Measurements from ENCODE around the gene PID1. TPM values are rescaled to one million over a fixed set of nuclear protein-coding genes. Genes with fewer than 3 reads are reported as not detected.

The PID1 gene
- total RNA-seq, 1 experiment from 2014 or later = 0.15 TPM

- H3K27me3 ChIP-seq (ENCODE audit: insufficient read depth, low read length) = no peaks in the 10 kb centered on the region
- no peaks in the 10 kb centered on the region for H3K4me1 ChIP-seq (ENCODE audit: control insufficient read depth in 1 of 2, insufficient read depth in 2 of 2, low read length in 2 of 2)
- H3K4me2 ChIP-seq (ENCODE audit: low read length) = no peak overlapping the region
- no peaks in the 10 kb centered on the region for H4K20me1 ChIP-seq (ENCODE audit: insufficient read depth)
- TF ChIP-seq JUND (IDR thresholded peaks at IDR 0.05) (no peak), POLR2AphosphoS5 (IDR thresholded peaks at IDR 0.05; ENCODE audit: low read depth, low read length) (no peak), EZH2phosphoT487 (IDR thresholded peaks at IDR 0.05; ENCODE audit: borderline replicate concordance) (no peak), RAD21 (IDR thresholded peaks at IDR 0.05; ENCODE audit: low read depth) (no peak), CBX3 (IDR thresholded peaks at IDR 0.05; ENCODE audit: low read depth) (no peak)
- H3K9me3 ChIP-seq (ENCODE audit: control insufficient read depth in 1 of 2, insufficient read depth in 1 of 2, low read depth in 1 of 2, low read length in 2 of 2) = no peaks in the 10 kb centered on the region
- intact Hi-C loops (cut with micrococcal nuclease) = no loop called here
- no peak overlapping the region for H3K4me3 ChIP-seq (replicated peaks in 1 of 2; ENCODE audit: low read depth in 1 of 2, low read length in 2 of 2)
- no peaks in the 10 kb centered on the region for H3K79me2 ChIP-seq (ENCODE audit: insufficient read depth, low read length)
- H3K27ac ChIP-seq (ENCODE audit: low read depth, low read length) = no peak overlapping the region
- no peak overlapping the region for H3K9ac ChIP-seq (ENCODE audit: low read length)
- H3K36me3 ChIP-seq (ENCODE audit: control insufficient read depth in 1 of 2, insufficient read depth in 2 of 2, low read length in 2 of 2) = no peaks in the 10 kb centered on the region
- no peak overlapping the region for H2AFZ ChIP-seq (ENCODE audit: low read depth, low read length, poor library complexity, severe bottlenecking)
- DNase-seq (ENCODE audit: low read depth, low spot score) (no peak), ATAC-seq (no peak)
- H3K9me2 ChIP-seq (ENCODE audit: insufficient read depth) = no peaks in the 10 kb centered on the region
- no TSS peak for BruUV-seq (replicated peaks)
- ChIA-PET POLR2A (no interaction called here), CTCF (no interaction called here), RAD21 (ENCODE audit: low non-redundant PET in 1 of 2, low total read pairs in 2 of 2, uncharacterized antibody in 2 of 2, unreplicated experiment in 2 of 2) (no interaction called here)
These were observed 182.0 kb downstream of the PID1 start for GRCh38 chr2:229088966-229089700.

- no TSS peak for BruUV-seq (replicated peaks)
- Histone ChIP-seq H3K27me3 (ENCODE audit: insufficient read depth, low read length) (no peaks in the 10 kb centered on the region), H3K9me2 (ENCODE audit: insufficient read depth) (no peaks in the 10 kb centered on the region), H3K4me1 (ENCODE audit: control insufficient read depth in 1 of 2, insufficient read depth in 2 of 2, low read length in 2 of 2) (no peaks in the 10 kb centered on the region), H3K79me2 (ENCODE audit: insufficient read depth, low read length) (no peaks in the 10 kb centered on the region), H3K27ac (ENCODE audit: low read depth, low read length) (no peak overlapping the region), H3K4me3 (replicated peaks in 1 of 2; ENCODE audit: low read depth in 1 of 2, low read length in 2 of 2) (no peak overlapping the region), H4K20me1 (ENCODE audit: insufficient read depth) (no peaks in the 10 kb centered on the region), H3K9ac (ENCODE audit: low read length) (no peak overlapping the region), H3K36me3 (ENCODE audit: control insufficient read depth in 1 of 2, insufficient read depth in 2 of 2, low read length in 2 of 2) (no peaks in the 10 kb centered on the region), H2AFZ (ENCODE audit: low read depth, low read length, poor library complexity, severe bottlenecking) (no peak overlapping the region), H3K4me2 (ENCODE audit: low read length) (no peak overlapping the region), H3K9me3 (ENCODE audit: control insufficient read depth in 1 of 2, insufficient read depth in 1 of 2, low read depth in 1 of 2, low read length in 2 of 2) (no peaks in the 10 kb centered on the region)
- POLR2A ChIA-PET = no interaction called here
- TF ChIP-seq POLR2AphosphoS5 (IDR thresholded peaks at IDR 0.05; ENCODE audit: low read depth, low read length) (no peak), EZH2 (IDR thresholded peaks at IDR 0.05) (no peak), SP1 (IDR thresholded peaks at IDR 0.05; ENCODE audit: low read depth) (no peak), REST (IDR thresholded peaks at IDR 0.05; ENCODE audit: low read depth) (no peak), JUND (IDR thresholded peaks at IDR 0.05) (no peak), CEBPB (IDR thresholded peaks at IDR 0.05; ENCODE audit: low read depth) (no peak), ZNF274 (IDR thresholded peaks at IDR 0.05; ENCODE audit: low read depth, low read length) (no peak), SIN3A (IDR thresholded peaks at IDR 0.05; ENCODE audit: low read depth) (no peak), SRF (IDR thresholded peaks at IDR 0.05; ENCODE audit: low read depth) (no peak), RAD21 (IDR thresholded peaks at IDR 0.05; ENCODE audit: low read depth) (no peak)
- DNase-seq (ENCODE audit: low read depth, low spot score) = no peak
- intact Hi-C loops (cut with micrococcal nuclease) = no loop called here
- ATAC-seq = no peak
- RAD21 ChIA-PET (ENCODE audit: low non-redundant PET in 1 of 2, low total read pairs in 2 of 2, uncharacterized antibody in 2 of 2, unreplicated experiment in 2 of 2) = no interaction called here
- CTCF ChIA-PET = no interaction called here
These were observed 182.6 kb downstream of the PID1 start for GRCh38 chr2:229088517-229088913.

Measured in HCT116 (cell line).